ENCODE measurements around the gene ECHS1.

GRCh38 chr10:133341983-133342382 is 31.2 kb downstream of the ECHS1 start:
- TF ChIP-seq CTCF (IDR thresholded peaks at IDR 0.05) (no peak), EZH2 (IDR thresholded peaks at IDR 0.05; ENCODE audit: borderline replicate concordance, insufficient read depth, low read depth, low read length, poor library complexity, severe bottlenecking) (no peak)

Data from B cell (primary cell).